AG09309 (cell line): ENCODE data around the gene RXFP3.
"Not testable (repeated sequence)": the region's sequence is repeated elsewhere in the genome, so short reads cannot be mapped to it uniquely, and the experiment has no call there.

Source experiments
- DNase-seq: peaks from one replicate; pipeline ENCODE4 v3.0.0-alpha.2; 2010; ENCODE audit warnings: low read depth
- H3K4me3 ChIP-seq: 2 replicates; pipeline ENCODE4 v1.5.1; 2011; ENCODE audit warnings: mild to moderate bottlenecking, low read depth, low read length, moderate library complexity; ENCODE audit not compliant: control insufficient read depth
- CTCF ChIP-seq: IDR thresholded peaks from 2 replicates; pipeline ENCODE4 v1.5.1; 2011; ENCODE audit warnings: mild to moderate bottlenecking, low read depth, low read length, inconsistent platforms; ENCODE audit not compliant: insufficient read depth, control insufficient read depth; ENCODE audit errors: missing control alignments

Gene RXFP3

GRCh38 chr5:33941090-33941489 lies 4.9 kb downstream of the RXFP3 start:
- DNase-seq: no peak
- H3K4me3 ChIP-seq: no peak overlapping the region
- no peak for TF ChIP-seq CTCF

- no peak for DNase-seq
- H3K4me3 ChIP-seq: no peak overlapping the region
- no peak for TF ChIP-seq CTCF
Observed at GRCh38 chr5:33944543-33945132, 8.5 kb downstream of the RXFP3 start.

GRCh38 chr5:33952175-33952574 lies 16.0 kb downstream of the RXFP3 start:
- not testable (repeated sequence) for H3K4me3 ChIP-seq, DNase-seq

GRCh38 chr5:33957577-33958150 lies 21.5 kb downstream of the RXFP3 start:
- DNase-seq: no peak
- TF ChIP-seq CTCF: no peak
- no peak overlapping the region for H3K4me3 ChIP-seq

- no peak overlapping the region for H3K4me3 ChIP-seq
- TF ChIP-seq CTCF: no peak
- no peak for DNase-seq
Observed at GRCh38 chr5:33958176-33958575, 22.0 kb downstream of the RXFP3 start.

GRCh38 chr5:33964132-33964700 lies 28.0 kb downstream of the RXFP3 start:
- H3K4me3 ChIP-seq: no peak overlapping the region
- no peak for DNase-seq
- no peak for TF ChIP-seq CTCF

- no peak for TF ChIP-seq CTCF
- no peak for DNase-seq
- H3K4me3 ChIP-seq: no peak overlapping the region
Observed at GRCh38 chr5:33966805-33967204, 30.6 kb downstream of the RXFP3 start.
